GM12873 (cell line): ENCODE data around the gene HSD17B3.

Source experiments
- TF ChIP-seq, protein P1 (sequence below): IDR thresholded peaks from 2 replicates; pipeline ENCODE4 v1.5.1; 2012; ENCODE audit warnings: low read depth, mild to moderate bottlenecking, moderate library complexity, low read length, control low read depth; ENCODE audit not compliant: insufficient read depth; ENCODE audit errors: missing control alignments

The HSD17B3 gene

DNA sequence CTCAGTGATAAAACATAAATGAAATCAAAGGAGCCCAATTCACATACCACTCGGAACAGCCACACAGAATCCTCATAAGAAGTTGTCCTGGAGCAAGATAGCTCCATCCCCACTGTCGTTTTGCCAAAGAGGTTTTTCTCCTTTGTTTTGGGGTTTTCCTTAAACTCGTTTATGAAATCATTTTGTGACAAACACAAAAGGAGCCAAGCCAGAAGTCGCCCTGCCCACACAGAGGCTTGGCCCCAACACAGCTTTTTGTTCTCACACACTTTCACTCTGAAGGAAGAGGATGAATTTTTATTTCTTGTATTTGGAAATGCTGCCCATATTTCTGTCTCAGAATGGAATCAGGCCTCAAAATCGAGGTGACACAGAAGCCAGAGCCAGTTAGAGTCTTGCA lies 113.4 kb downstream of the HSD17B3 start:
- TF ChIP-seq, protein P1, sequence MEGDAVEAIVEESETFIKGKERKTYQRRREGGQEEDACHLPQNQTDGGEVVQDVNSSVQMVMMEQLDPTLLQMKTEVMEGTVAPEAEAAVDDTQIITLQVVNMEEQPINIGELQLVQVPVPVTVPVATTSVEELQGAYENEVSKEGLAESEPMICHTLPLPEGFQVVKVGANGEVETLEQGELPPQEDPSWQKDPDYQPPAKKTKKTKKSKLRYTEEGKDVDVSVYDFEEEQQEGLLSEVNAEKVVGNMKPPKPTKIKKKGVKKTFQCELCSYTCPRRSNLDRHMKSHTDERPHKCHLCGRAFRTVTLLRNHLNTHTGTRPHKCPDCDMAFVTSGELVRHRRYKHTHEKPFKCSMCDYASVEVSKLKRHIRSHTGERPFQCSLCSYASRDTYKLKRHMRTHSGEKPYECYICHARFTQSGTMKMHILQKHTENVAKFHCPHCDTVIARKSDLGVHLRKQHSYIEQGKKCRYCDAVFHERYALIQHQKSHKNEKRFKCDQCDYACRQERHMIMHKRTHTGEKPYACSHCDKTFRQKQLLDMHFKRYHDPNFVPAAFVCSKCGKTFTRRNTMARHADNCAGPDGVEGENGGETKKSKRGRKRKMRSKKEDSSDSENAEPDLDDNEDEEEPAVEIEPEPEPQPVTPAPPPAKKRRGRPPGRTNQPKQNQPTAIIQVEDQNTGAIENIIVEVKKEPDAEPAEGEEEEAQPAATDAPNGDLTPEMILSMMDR, result no peak

DNA sequence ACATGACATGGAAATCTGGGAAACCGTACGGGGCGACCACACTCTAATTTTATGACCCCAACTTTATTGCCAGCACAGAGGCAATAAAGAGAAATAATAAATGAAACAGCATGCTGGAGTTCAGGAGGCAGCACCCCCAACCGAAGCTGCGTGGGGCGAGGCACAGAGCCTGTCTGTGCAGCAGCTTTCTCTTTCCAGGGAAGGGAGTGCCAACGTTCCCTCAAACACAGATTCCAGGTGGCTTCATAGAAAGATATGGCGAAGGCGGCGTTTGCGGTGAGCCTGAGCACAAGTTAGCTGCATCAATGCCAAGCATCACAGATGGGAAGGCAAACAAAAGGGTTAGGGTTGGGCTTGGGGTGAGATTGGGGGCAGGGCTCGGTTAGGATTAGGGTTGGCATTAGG lies 114.8 kb downstream of the HSD17B3 start:
- TF ChIP-seq, protein P1, result no peak

DNA sequence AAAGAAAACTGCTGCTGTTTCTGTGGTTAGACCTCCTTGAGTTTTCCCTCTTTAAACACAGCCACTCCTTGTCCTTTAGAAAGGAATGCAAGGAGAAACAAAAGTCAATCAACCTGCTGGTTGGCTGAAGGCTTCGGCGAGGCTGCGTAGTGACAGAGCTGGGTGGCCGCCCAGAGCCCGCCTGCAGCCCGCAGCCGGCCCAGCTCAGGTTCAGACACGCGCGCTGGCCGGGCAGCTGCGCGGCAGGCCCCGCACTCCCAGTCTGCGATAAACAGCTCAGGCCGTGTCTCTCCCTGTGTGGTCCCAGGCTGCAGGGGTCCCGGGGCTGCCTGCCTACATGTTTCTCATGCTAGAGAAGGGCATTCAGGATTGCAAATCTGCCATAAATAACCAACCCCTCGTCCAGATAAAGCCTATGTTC lies 115.4 kb downstream of the HSD17B3 start:
- TF ChIP-seq, protein P1, result no peak

DNA sequence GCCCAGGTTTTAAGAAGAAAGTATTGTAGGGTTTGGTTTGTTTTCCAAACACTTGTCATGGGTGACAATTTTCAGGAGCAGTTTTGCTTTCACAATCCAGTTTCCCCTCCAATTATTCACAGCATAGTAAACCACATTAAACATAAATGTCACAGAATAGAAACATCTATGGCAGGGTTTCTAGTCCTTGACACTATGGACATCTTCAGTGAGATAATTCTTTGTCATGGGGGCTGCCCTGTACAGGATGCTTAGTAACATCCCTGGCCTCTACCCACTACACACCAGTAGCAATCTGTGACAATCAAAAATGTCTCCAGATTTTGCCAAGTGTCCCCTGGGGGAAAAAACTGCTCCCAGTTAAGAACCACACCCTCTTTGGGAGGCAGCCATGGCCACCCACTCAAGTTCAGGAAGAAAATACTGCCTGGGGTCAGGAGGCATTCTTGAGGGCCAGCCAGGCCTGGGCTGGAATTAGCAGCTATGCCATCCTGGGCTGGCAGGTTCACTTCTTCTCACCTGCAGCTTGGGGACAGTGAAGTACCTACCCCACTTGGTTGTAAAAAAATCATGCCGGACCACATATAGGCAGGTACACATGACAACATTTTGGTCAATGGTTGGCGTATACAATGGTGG lies 116.3 kb downstream of the HSD17B3 start:
- TF ChIP-seq, protein P1, result no peak
